Fibroblast of villous mesenchyme (primary cell): Measurements from ENCODE around the gene LSM5. TPM values are rescaled to one million over a fixed set of nuclear protein-coding genes. Genes with fewer than 3 reads are reported as not detected.

Experiments
- DNase-seq: peaks from one replicate; pipeline ENCODE4 v3.0.0-alpha.2; 2010; ENCODE audit warnings: low read depth
- H3K4me3 ChIP-seq: 2 replicates; pipeline ENCODE4 v1.5.1; 2011; ENCODE audit warnings: low read depth, mild to moderate bottlenecking, low read length
- CTCF ChIP-seq: IDR thresholded peaks from 2 replicates; pipeline ENCODE4 v1.5.1; 2012; ENCODE audit warnings: low read depth, mild to moderate bottlenecking, low read length; ENCODE audit not compliant: insufficient read depth
- total RNA-seq: library from RNA; depleted of rRNA; stranded (reverse); fragments of >200 nt; gene quantifications from 2 replicates; pipeline ENCODE4 v1.2.3, GENCODE V29; 2012

Gene LSM5
- total RNA-seq, 1 donor: 37.1 TPM

- peak overlapping the region; percentile 94 for H3K4me3 ChIP-seq
- DNase-seq: no peak
- no peak for TF ChIP-seq CTCF
Measured at GRCh38 chr7:32496052-32496813, 6.1 kb upstream of the LSM5 start.

GRCh38 chr7:32495298-32496051, 5.3 kb upstream of the LSM5 start, which contains the start of gene AVL9:
Gene AVL9, plus strand, starts transcription at chr7:32495489. Its CDS starts 221 bp downstream, at chr7:32495710.
- no peak for TF ChIP-seq CTCF
- peak; percentile 97 for DNase-seq
- peak within 1 kb of the TSS; percentile 94 for H3K4me3 ChIP-seq

GRCh38 chr7:32494946-32495297, 4.7 kb upstream of the LSM5 start:
- TF ChIP-seq CTCF: no peak
- no peak for DNase-seq
- H3K4me3 ChIP-seq: peak overlapping the region; percentile 88

DNA sequence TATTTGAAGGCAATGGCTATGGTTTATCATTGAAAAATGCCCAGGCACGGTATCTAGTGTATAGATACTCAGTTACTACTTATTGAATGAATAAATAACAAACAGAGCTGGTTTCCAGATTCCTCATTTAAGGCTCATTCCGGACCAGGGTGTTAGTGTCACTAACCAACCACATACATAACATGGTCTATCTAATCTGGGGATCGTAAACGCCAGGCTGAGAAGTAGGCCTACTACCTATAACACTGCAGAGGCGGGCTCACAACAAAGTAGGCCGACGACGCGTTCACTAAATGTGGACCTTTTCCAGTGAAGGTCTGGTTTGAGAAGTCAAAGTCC, 423 bp downstream of the LSM5 start:
- TF ChIP-seq CTCF: no peak
- no peak for DNase-seq
- H3K4me3 ChIP-seq: peak overlapping the region; percentile 88

DNA sequence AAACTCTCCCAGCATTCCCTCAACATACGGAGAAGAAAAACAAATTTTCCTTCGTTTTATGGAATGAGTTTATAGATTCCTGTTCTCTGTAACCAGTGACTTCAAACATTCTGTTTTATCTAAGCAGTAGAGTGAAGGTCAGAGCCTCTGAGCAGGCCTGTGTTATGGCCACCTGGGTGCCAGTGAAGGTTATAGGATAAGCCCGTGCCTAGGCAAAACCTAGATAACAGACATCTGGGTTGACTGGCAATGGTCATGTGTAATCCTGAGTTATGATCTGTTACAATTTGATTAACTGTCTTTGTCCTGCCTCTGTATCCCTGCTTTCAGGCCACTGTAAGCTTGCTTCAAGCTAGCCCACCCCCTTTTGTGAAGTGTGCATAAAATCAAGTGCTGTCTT, 8.3 kb downstream of the LSM5 start:
- no peak overlapping the region for H3K4me3 ChIP-seq
- no peak for DNase-seq
- TF ChIP-seq CTCF: no peak

DNA sequence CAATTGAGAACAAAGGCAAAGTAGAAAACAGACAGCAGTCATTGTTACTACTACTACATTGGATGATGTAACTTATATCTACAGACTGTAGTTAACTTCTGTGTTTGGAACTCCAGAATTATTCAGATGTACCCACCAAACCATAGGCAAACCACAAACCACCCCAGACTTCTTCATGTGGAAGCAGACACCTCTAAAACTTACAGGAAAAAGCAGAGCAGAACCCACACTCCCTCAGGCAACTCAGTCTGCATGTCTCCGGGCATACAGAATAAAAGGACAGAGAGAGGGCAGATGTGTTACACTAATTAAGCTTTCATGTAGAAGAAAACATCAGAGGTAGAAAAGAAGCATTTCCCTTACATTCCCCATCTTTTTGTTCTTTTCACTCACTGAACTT, 9.0 kb downstream of the LSM5 start:
- no peak overlapping the region for H3K4me3 ChIP-seq
- DNase-seq: no peak
- TF ChIP-seq CTCF: no peak
